HG02885 (cell line): ENCODE measurements around the gene UBE2R2.
"Not testable (repeated sequence)": the region's sequence is repeated elsewhere in the genome, so short reads cannot be mapped to it uniquely, and the experiment has no call there.

Source experiments
- ATAC-seq: cut with Tn5 transposase; IDR thresholded peaks from one replicate; pipeline ENCODE4 v1.9.1; 2021; ENCODE audit warnings: mild to moderate bottlenecking; ENCODE audit not compliant: unreplicated experiment, poor library complexity

The UBE2R2 gene

DNA sequence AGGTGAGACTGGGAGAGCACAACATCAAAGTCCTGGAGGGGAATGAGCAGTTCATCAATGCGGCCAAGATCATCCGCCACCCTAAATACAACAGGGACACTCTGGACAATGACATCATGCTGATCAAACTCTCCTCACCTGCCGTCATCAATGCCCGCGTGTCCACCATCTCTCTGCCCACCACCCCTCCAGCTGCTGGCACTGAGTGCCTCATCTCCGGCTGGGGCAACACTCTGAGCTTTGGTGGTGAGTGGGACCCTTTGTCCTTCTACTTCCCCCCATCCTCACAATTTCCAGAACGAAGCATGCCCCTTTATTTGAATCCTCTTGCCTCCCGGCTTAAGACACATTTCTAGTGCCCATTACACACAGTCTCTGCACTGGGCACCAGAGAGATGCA lies 19.1 kb upstream of the UBE2R2 start:
- ATAC-seq: no peak

DNA sequence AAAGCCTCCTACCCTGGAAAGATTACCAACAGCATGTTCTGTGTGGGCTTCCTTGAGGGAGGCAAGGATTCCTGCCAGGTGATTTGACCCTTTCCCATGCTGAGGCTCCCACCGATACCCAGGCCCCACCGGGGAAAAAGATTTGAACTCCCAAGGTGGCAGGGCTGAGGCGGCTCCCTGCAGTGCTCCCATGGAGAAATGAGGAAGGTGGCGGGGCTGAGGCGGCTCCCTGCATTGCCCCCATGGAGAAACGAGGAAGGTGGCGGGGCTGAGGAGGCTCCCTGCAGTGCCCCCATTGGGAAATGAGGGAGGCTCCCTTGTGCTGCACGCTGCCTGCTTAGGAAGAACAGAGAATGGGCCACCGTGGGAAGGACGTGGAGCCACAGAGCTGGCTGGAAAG lies 18.4 kb upstream of the UBE2R2 start:
- ATAC-seq: no peak

DNA sequence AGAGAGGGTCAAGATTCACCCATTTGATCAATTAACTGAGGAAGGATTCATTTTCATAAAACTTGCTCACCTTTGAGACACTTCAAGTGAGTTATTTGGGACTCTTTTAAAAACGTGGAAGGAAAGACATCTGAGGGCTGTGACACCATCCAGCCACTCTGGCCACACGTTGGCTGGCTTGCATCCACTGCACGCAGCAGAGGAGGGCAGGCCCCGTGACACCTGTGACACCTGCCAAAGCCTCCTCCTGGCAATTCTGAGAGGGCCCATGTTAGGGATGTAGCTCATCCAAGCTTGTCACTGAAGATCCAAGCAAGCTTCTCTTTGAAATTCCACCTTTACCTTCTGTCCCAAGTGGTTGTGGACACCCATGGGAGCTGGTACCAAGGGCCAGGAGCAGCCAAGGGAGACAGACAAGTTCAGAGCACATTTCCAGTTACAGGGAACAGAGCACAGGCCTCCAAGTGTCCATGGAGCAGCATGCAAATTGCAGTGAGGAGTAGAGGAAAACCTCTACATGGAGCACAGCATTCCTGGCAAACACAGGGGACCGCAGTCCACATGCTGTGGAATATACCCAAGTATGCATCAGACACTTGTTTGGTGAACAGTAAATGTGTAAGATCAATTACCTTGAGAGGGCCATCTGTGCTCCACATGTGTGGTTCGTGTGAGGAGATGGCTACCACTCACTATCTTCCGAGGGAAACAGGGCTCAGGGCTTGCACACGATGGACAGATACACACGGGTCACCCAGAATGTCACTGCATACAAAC lies 16.8 kb upstream of the UBE2R2 start:
- no peak for ATAC-seq

DNA sequence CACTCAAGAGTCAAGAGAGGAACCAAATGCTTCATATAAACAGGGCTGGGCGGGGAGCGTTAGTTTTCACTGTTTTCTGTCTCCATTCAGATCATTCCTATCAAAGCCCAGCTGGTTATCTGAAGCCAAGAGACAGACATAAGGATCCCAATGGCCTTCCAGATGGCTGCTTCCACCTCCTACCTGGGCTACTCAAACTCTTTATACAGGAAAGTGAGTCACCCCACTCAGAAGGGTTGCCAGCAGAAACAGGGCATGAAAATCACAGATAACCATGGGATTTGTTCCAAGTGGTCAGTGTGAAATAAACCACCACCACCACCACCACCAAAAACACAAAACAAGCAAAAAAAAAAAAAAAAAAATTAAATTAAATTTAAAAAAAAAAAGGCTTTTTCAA lies 16.1 kb upstream of the UBE2R2 start:
- ATAC-seq: no peak

DNA sequence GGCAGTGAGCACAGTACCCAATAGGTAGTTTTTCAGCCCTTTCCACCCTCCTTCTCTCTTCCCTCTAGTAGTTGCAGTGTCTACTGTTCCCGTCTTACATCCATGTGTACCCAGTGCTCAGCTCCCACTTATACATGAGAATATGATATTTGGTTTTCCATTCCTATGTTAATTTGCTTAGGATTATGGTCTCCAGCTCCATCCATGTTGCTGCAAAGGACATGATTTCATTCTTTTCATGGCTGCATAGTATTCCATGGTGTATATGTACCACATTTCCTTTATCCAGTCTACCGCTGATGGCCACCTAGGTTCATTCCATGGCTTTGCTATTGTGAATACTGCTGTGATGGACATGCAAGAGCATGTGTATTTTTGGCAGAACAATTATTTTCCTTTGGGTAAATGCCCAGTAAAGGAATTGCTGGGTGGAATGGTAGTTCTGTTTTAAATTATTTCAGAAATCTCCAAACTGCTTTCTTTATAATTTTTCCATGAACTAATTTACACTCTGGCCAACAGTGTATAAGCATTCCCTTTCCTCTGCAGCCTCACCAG lies 14.9 kb upstream of the UBE2R2 start:
- ATAC-seq: not testable (repeated sequence)

DNA sequence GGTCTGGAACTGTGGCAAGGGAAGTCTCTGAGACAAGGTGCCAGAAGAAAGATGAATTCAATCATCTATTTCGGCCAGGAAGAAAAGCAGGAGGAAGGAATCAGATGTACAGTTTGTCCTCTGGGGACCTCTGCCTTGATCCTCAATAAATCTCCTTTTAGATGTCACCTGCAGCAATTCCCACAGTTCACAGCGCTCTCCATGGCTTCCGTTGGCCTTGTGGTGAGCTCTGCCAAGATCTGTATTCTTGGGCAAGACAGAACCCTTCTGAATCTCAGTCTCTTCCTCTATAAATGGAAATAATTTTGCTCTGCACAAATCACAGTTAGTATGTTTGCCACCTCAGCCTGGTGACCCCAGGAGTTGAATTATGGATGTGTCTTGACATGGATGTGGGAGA lies 12.8 kb upstream of the UBE2R2 start:
- ATAC-seq: not testable (repeated sequence)

DNA sequence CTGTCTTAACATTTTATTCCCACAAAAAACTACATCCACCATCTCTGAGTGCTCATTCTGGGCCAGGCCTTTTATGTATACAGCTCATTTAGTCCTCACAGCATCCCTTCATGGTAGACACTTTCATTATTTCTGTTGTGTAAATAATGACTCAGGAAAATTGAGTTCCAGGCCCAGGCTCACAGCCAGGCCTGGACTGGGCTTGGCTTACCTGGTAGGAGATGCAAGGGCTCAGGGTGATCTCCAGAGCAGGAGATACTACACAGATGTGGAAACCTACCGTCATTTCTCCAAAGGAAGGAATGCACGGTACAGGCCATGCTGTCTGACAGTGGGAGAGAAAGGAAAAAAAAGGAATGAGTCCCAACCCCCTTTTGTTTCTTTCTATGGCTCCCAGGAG lies 9.8 kb upstream of the UBE2R2 start:
- not testable (repeated sequence) for ATAC-seq

DNA sequence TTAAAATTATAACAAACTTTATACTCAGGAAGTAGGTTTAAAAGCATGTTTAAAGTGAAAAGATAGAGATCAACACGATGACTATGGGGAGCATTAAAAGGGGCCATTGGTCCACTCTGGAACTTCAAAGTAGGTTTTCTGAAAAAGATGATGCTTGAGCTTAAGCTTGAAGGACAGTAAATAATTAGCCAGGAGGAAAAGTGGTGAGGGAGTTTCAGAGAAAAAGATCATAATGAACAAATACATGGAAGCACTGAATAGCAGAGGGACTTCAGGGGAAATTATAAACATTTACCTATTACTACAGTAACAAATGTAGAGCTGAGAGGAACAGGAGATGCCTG lies 8.0 kb upstream of the UBE2R2 start:
- not testable (repeated sequence) for ATAC-seq

DNA sequence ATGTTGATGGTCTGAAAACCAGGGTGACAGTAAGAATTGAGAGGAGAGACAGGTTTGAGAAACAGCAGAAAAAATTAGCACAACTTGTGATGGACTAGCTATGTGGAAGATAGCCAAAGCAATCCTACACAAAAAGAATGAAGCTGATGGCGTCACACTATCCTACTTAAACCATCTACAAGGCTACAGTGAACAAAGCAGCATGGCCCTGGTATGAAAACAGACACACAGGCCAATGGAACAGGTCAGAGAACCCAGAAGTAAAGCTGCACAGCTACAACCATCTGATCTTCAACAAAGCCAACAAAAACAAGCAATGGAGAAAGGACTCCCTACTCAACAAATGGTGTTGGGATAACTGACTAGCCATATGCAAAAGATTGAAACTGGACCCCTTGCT lies 7.5 kb upstream of the UBE2R2 start:
- ATAC-seq: no peak

DNA sequence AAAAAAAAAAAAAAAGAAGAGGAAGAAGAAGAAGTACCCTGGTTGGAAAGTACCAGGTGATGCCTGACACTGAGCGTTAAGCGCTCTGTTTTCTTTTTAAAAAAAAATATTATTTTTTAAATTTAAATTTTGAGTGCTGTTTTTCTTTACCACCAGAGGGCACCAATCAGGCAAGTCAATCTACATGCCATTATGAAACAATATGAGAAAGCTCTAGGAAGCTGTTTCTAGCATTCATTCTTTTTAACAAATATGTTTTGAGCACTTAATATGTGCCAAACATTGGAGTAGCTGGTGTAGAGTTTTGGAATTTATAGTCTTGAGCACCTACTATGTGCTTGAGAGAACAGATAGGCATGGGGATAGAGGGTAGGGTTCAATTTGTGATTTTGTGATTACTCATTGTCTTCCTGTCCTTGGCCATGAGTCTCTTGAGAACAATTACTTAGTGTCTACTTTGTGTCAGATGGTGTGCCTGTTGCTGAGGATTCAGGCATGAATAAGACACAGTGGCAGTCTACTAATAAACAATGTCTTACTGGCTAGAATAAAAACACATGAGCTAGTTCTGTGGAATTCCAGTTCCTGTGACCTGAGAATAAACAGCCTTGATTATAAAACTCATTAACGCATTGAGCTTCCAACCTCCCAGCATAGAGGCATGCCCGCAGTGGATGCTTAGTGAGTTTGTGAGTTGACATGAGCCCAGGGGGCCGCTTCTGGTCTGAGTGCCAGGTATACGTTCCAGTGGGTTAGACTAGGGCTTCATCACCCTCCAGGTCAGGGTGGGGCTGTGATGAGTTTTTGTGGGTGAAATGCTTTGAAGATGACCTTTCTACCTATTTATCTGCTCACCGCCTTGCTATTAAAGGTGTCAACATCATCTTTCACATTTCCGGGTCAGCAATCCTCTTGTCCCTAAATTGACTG lies 3.0 kb upstream of the UBE2R2 start:
- ATAC-seq: no peak

DNA sequence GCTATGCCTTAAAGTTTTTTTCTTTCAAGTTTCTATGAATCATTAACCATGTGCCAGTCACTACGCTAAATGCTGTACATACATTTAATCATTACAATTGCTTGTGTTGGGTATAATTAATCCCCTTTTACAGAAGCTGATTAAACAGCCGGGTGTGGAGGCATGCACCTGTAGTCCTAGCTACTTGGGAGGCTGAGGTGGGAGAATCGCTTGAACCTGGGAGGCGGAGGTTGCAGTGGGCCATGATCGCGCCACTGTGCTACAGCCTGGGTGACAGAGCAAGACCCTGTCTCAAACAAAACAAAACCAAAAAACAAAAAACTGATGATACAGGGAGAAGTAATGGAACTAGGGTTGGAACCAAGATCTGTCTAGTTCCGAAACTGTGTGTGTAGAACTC lies 1.2 kb upstream of the UBE2R2 start:
- no peak for ATAC-seq

DNA sequence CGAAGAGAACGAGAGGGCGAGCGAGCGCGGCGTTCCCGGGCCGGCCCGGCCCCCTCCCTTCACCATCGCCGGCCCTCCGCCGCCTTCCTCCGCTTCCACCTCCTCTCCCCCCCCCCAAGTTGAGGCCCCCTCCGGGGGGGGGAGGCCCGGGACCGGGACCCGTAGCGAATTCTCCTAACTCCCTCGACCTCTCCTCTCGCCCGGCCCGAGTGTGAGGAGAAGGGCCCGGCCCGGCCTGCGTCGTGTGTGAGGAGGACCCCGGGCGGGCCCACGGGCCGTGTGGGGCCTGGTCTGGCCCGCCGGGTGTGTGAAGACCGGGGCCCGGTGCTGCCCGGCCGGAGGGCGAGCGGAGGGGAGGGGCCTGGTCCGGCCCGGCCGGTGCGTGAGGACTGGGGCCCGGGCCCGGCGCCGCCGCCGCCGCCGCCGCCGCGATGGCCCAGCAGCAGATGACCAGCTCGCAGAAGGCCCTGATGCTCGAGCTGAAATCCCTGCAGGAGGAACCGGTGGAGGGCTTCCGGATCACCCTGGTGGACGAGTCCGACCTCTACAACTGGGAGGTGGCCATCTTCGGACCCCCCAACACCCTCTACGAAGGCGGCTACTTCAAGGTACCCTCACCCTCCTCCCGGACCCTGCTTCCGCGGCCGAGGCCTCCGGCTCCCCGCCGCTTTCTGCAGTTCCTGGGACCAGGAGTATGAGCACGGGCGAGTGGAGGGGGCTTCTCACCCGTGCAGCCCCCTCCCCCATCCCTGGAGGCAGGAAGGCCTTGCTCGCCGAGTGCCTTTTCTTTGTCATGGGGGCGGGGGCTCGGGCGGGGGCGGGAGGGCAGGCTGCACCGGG lies 587 bp downstream of the UBE2R2 start:
- peak; percentile 28 for ATAC-seq

DNA sequence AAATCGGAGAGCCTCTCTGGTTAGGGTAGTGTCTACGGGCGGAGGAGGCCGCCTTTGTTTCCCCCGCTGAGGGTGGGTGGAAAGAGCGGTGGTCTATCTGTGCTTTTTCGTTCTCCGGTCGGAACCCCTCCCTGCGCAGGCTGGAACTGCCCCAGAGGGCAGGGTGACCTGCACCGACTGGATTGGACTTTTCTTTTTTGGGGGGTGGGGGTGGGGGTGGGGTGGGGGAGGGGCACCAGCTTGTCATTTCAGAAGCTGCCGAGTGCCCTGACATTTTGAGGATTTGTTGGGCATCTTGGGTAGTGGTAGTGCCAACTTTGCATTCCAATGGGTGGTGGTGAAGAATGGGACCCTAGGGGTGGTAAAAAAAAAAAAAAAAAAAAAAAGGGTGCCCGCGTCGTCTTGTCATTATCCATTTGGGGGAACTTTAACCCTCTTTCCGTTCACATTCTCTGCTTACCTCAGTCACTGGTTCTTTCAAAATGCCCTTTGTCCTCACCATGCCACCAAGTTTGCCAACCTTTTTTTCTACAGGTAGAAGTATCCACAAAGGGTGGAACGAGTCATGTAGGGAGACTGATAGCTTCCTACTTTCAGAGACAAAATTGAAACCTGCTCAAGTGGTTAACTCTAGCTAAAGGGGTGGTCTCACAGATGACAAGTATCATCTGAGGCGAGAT lies 1.3 kb downstream of the UBE2R2 start:
- no peak for ATAC-seq

DNA sequence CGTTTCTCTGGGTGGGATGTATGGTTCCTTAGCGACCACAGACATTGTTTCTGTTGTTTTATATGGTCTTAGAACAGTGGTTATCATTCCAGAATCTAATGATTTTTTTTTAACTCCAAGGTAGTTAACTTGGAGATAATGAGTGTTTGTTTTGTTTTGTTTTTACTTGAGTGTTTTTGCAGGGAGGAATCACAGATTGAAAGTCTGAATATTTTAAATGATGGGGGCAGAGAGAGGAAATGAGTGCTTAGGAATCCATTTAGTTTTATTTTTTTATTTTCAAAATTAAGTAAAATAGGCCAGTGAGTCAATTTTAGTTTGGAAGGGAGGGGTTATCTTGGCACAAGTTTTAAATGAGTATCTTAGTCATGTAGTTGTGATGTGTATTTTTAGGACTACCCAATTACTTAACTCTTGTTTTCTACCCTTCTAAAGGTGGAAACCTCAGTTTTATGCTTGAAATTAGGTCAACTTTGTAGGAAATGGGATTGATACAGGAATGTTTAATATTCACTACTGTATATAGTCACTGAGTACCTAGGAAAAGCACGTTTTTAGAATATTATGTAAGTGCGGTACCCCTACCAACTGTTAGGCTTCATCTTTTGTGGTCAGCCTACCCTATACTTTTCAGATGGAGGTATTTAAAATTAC lies 2.0 kb downstream of the UBE2R2 start:
- no peak for ATAC-seq

DNA sequence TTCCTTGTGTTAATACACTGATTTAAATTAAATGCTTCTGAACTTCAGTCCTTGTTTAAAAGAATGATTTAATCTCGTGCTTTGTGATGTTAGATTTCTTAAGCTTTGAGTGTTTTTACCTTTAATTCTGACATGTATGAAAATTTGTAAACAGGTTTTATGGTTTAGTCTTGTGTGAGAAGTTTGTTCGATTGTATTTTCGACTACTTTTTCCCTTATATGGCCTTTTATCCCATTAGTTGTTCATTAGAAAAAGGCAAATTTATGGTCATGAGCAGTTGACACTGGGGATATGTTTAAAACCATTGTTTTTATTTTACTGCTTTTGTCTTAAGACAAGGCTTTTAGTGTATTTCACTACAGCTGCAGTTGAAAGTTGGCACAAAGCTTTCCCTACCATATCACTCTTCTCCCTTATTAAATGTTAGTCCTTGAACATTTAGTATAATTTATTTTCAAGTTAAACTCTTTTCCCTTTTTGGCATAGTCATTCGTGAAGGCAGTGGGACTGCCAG lies 3.3 kb downstream of the UBE2R2 start:
- ATAC-seq: no peak

DNA sequence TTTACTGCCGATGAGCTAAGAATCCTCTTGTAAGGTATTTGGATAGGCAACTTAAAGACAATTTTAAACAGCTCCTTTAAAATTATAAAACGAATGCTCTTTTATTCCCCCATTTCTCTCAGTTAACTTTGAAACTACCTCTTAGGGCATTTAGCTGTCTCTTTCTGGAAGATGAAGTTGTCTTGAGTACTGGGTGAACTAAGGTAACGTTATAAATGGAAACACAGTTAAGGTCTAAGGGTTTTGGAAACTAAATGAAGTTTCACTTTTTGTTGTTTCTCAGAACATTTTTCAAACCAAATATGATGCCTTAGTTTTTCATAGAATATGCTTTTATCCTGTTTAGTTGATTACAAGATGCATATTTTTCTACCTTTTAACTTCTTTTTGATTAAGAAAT lies 6.8 kb downstream of the UBE2R2 start:
- ATAC-seq: no peak

DNA sequence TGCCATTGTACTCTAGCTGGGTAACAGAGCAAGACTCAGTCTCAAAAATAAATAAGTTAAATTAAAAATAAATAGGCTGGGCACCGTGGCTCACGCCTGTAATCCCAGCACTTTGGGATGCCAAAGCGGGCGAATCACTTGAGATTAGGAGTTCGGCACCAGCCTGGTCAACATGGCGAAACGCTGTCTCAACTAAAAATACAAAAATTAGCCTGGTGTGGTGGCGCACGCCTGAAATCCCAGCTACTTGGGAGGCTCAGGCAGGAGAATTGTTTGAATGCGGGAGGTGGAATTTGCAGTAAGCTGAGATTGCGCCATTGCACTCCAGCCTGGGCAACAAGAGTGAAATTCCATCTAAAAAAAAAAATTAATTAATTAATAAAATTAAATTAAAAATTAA lies 10.3 kb downstream of the UBE2R2 start:
- not testable (repeated sequence) for ATAC-seq

DNA sequence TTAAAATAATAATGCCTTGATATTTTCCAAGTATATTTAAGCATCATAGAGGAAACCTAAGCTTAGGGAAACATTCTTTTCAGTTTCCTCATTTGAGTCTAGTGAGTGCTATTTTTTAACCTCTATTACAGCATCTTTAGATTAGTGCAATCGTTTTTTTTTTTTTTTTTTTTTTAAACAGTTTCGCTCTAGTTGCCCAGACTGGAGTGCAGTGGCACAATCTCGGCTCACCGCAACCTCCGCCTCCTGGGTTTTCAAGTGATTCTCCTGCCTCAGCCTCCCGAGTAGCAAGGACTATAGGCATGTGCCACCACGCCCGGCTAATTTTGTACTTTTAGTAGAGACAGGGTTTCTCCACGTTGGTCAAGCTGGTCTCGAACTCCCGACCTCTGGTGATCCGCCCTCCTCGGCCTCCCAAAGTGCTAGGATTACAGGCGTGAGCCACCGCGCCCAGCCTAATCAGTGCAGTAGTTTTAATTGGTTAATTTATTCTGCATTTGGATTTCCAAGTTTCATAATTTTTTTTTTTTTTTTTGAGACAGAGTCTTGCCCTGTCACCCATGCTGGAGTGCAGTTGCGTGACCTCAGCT lies 12.8 kb downstream of the UBE2R2 start:
- ATAC-seq: not testable (repeated sequence)
